ENCODE data around the gene RIN3.

RIN3 gene

DNA sequence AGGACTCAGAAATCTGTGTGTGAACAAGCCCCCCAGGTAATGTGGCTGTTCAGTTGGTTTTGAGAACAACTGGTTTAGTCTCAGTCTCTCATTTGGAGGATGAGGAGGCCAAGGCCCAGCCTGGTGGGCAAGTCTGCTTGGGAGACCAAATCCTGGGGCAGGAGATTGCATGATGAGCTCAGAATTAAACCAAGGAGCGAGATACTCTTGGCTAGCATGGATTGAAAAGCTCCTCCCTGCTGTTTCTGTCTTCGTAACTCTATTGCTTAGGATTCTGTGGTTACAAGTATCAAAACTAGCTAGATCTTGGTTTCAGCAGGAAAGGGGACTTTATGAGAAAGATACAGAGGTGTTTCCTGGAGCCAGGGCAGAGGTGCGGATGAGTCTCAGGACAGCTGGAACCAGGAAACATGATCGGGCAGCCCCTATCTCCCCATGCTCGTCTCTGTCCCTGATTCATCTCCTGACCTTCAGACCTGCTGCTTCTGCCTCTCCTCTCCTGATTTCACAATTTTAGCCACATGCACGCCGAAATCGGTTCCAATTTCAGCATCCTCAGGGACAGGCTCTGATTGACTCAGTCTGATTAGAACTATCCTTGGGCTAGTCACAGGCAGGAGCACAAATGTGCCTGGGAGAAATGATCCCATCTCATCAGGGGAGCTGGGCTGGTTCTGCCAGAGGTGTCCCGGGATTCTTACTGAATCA is 40.2 kb upstream of the RIN3 start:
- peaks cover 11% of the 10 kb centered on the region for H3K4me1 ChIP-seq (ENCODE audit: control insufficient read depth, insufficient read depth, low read length, poor library complexity, severe bottlenecking)
- no peaks in the 10 kb centered on the region for H3K36me3 ChIP-seq (ENCODE audit: control insufficient read depth, insufficient read depth, low read length)
- H3K27ac ChIP-seq (ENCODE audit: low read depth, low read length, severe bottlenecking), result no peak overlapping the region
- H3K4me3 ChIP-seq (ENCODE audit: extremely low read depth, insufficient read depth, low read length, poor library complexity, severe bottlenecking), result no peak overlapping the region
- H3K9me3 ChIP-seq (ENCODE audit: control insufficient read depth, low read length), result peaks cover 3% of the 10 kb centered on the region
- 86 to 87% methylated on average over 9 of the region's 9 CpGs for WGBS, 2 experiments (ENCODE audit: insufficient coverage in 2 of 2)

DNA sequence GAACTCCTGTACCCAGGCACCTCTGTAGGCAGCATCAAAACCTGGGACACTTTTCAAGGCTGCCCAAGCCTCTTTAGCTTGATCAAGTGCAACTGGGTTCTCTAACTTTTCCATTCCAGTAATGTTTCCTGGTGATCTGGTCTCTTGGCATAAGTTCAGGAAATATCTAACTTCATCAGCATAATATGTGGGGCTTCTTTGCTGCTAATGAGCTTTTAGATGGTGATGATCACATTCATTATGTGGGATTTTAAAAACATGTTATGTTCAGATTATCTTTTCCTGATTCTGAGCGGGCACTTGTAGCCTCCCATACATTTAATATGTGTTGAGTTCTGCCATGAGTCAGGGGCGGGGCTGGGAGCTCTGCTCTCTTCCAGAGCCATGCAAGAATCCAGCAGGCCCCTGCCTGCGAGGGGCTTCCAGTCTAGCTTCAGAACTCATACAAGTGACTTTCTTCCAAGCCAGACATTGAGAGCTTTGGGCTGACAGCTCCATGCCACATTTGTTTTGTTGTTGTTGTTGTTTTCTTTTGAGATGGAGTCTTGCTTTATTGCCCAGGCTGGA is 39.5 kb upstream of the RIN3 start:
- Histone ChIP-seq H3K27ac (ENCODE audit: low read depth, low read length, severe bottlenecking) (no peak overlapping the region), H3K9me3 (ENCODE audit: control insufficient read depth, low read length) (no peaks in the 10 kb centered on the region), H3K4me3 (ENCODE audit: extremely low read depth, insufficient read depth, low read length, poor library complexity, severe bottlenecking) (no peak overlapping the region), H3K4me1 (ENCODE audit: control insufficient read depth, insufficient read depth, low read length, poor library complexity, severe bottlenecking) (peaks cover 11% of the 10 kb centered on the region), H3K36me3 (ENCODE audit: control insufficient read depth, insufficient read depth, low read length) (no peaks in the 10 kb centered on the region)
- WGBS, 2 experiments (ENCODE audit: insufficient coverage in 2 of 2), result 90 to 92% methylated on average over 2 of the region's 3 CpGs

DNA sequence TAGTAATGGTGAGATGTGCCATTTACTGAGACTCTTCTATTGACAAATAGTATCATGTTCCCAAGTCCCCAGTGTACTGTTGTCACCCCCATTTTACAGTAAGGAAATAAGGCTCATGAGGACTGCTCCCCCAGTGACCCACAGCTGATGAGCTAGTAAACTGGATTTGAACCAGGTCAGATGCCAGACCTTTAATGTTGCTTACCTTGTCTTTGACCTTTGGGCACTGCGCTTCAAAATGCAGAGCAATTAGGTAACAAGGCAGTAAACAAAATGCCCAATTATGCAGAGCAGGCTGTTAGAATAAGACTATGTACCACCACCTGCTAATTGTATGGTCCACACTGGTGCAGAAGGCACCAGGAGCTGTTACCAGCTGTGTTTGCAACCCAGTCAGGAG is 38.5 kb upstream of the RIN3 start:
- 91% methylated on average over 1 of the region's 1 CpG for WGBS, 2 experiments (ENCODE audit: insufficient coverage in 2 of 2)
- peaks cover 11% of the 10 kb centered on the region for H3K4me1 ChIP-seq (ENCODE audit: control insufficient read depth, insufficient read depth, low read length, poor library complexity, severe bottlenecking)
- no peaks in the 10 kb centered on the region for H3K9me3 ChIP-seq (ENCODE audit: control insufficient read depth, low read length)
- no peaks in the 10 kb centered on the region for H3K36me3 ChIP-seq (ENCODE audit: control insufficient read depth, insufficient read depth, low read length)
- H3K4me3 ChIP-seq (ENCODE audit: extremely low read depth, insufficient read depth, low read length, poor library complexity, severe bottlenecking), result no peak overlapping the region
- no peak overlapping the region for H3K27ac ChIP-seq (ENCODE audit: low read depth, low read length, severe bottlenecking)

DNA sequence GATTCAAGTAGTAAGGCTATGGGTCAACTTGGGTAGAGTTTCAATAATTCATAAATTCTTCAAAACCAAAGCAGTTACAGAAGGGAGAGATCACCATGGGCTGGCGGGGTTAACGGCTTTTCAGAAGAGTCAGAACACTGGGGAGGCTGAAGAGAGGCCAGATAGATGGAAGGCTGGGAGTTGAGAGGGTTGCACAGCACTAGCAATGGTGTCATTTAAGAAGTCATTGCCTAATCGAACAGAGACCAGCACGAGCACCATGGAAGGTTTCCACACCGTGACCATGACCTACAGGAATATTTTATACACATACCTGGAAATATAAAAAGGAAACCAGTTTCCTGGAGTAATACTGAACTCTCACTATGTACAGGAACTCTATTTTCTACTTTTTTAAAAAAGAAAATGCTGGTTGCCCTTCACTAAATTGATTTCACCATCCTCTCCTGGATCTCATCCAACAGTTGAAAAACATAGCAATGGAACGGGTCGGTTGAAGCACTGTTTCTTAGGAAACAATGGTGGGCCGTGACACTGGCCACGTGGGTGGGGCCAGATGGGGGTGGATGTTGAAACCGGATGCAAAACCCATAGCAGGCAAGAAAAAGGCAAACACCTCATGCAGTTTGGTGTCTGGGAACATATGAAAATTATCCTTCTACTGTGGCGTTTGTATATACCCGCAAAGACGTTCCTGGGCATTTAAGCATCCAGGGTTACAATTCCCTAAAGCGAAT is 38.0 kb upstream of the RIN3 start:
- Histone ChIP-seq H3K4me1 (ENCODE audit: control insufficient read depth, insufficient read depth, low read length, poor library complexity, severe bottlenecking) (peaks cover 11% of the 10 kb centered on the region), H3K4me3 (ENCODE audit: extremely low read depth, insufficient read depth, low read length, poor library complexity, severe bottlenecking) (no peak overlapping the region), H3K36me3 (ENCODE audit: control insufficient read depth, insufficient read depth, low read length) (no peaks in the 10 kb centered on the region), H3K27ac (ENCODE audit: low read depth, low read length, severe bottlenecking) (no peak overlapping the region), H3K9me3 (ENCODE audit: control insufficient read depth, low read length) (no peaks in the 10 kb centered on the region)
- WGBS, 2 experiments (ENCODE audit: insufficient coverage in 2 of 2), result 94 to 97% methylated on average over 7 to 12 of the region's 14 CpGs

DNA sequence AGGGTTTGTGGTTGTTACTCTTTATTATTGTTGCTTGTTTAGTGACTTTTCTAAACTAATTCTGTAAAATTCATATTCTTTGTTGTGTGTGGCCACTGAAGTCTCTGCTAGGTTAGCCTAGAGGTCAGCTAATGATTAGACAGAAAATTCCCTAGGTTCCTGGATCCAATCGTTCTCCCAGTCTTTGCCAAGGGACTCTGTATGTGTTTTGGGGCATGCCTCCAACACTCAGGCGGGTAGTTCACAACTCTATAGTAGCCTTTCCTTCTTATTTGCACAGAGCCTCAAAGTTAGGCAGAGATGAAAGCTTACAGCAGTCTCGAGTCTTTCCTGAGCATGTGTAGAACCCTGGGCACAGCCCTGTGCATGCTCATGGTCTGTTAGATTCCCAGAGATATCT is 32.7 kb upstream of the RIN3 start:
- no peak overlapping the region for H3K27ac ChIP-seq (ENCODE audit: low read depth, low read length, severe bottlenecking)
- no peak overlapping the region for H3K4me3 ChIP-seq (ENCODE audit: extremely low read depth, insufficient read depth, low read length, poor library complexity, severe bottlenecking)

DNA sequence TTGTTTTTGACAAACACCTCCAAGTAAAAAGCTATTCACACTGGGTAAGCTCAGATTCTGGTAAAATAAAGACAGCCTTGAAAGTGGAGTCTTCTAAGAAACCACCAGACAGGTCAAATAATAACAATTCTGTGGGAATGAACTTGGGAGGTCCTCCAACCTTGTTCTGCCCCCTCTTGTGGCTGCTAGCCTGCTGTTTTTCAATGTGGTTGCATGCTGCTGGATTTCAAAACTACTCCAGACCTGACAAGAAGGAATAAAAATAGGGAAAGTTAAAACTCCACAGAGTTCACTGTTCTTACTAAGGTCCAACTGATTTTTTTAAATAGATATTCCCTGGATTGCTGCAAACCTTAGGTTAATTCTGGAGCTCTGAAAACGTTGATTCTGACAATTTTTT is 32.2 kb upstream of the RIN3 start:
- Histone ChIP-seq H3K27ac (ENCODE audit: low read depth, low read length, severe bottlenecking) (no peak overlapping the region), H3K4me3 (ENCODE audit: extremely low read depth, insufficient read depth, low read length, poor library complexity, severe bottlenecking) (no peak overlapping the region), H3K9me3 (ENCODE audit: control insufficient read depth, low read length) (no peaks in the 10 kb centered on the region), H3K36me3 (ENCODE audit: control insufficient read depth, insufficient read depth, low read length) (no peaks in the 10 kb centered on the region), H3K4me1 (ENCODE audit: control insufficient read depth, insufficient read depth, low read length, poor library complexity, severe bottlenecking) (no peaks in the 10 kb centered on the region)
- 60% methylated on average over 1 of the region's 1 CpG; no CpG with 5 or more reads in 1 of the 2 experiments for WGBS, 2 experiments (ENCODE audit: insufficient coverage in 2 of 2)

More for the DNA sequence above, 32.7 kb upstream of the RIN3 start:
- Histone ChIP-seq H3K9me3 (ENCODE audit: control insufficient read depth, low read length) (no peaks in the 10 kb centered on the region), H3K4me1 (ENCODE audit: control insufficient read depth, insufficient read depth, low read length, poor library complexity, severe bottlenecking) (no peaks in the 10 kb centered on the region), H3K36me3 (ENCODE audit: control insufficient read depth, insufficient read depth, low read length) (no peaks in the 10 kb centered on the region)
- 86 to 87% methylated on average over 3 of the region's 3 CpGs for WGBS, 2 experiments (ENCODE audit: insufficient coverage in 2 of 2)

DNA sequence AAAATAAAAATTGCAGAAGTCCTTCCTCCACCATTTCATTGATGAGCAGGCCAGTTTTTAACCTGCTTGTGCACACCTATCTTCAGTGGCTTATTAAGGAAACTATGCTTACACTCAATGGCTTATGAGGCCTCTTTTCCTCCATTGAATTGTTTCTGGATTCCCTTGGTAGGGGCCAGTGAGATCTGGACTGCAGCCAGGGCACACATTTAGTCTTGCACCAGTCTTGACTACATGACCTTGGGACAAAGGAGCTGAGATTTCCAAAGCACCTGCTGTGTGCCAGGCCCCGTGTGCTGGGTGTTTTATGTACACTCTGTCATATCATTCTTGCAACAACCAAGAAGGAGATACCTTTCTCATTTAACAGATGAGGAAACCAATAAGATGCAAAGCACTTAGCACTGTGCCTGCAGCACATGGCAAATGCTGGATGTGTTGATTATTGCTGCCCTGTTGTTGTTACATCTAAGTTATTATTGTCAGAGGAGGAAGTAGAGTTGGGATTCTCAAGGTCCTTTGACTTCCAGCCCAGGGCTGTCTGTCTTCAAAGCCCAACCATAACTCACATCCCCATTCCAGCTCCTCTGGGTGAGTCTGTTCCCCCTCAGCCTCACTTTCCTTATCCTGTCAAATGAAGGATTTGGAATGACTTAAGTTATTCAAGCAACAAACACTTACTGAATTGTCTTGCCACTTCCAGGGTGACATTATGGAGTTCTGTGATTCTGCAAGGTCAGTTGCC is 31.6 kb upstream of the RIN3 start:
- Histone ChIP-seq H3K4me3 (ENCODE audit: extremely low read depth, insufficient read depth, low read length, poor library complexity, severe bottlenecking) (no peak overlapping the region), H3K36me3 (ENCODE audit: control insufficient read depth, insufficient read depth, low read length) (no peaks in the 10 kb centered on the region), H3K9me3 (ENCODE audit: control insufficient read depth, low read length) (no peaks in the 10 kb centered on the region), H3K4me1 (ENCODE audit: control insufficient read depth, insufficient read depth, low read length, poor library complexity, severe bottlenecking) (no peaks in the 10 kb centered on the region), H3K27ac (ENCODE audit: low read depth, low read length, severe bottlenecking) (no peak overlapping the region)
- 86 to 100% methylated on average over 1 of the region's 1 CpG for WGBS, 2 experiments (ENCODE audit: insufficient coverage in 2 of 2)

DNA sequence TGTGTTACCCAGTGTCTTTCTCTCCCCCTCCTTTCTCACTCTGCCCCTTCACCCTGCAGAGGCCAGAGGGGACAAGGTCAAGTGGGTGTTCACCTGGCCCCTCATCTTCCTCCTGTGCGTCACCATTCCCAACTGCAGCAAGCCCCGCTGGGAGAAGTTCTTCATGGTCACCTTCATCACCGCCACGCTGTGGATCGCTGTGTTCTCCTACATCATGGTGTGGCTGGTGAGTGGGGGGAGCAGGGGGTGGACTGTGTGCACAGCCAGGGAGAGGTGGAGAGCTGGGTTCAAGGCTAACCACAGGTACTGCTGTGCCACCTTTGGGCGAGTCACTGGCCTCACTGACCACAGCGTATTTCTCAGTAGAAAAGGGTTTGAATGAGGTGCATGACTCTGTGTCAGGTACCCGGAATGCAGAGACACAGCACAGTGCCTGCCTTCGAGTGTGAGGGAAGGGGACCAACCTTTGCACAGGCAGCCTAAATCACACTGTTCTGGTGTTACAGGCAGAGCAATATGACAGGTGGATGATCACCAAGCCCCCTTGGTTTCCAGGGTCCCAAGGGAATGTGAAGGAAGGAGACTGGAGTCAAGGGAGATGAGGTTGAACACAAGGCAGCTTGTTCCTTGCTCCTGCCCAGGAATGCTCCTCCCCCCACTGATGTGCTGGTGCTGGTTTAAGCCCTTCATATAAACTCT is 30.8 kb upstream of the RIN3 start:
- Histone ChIP-seq H3K36me3 (ENCODE audit: control insufficient read depth, insufficient read depth, low read length) (no peaks in the 10 kb centered on the region), H3K4me3 (ENCODE audit: extremely low read depth, insufficient read depth, low read length, poor library complexity, severe bottlenecking) (no peak overlapping the region), H3K4me1 (ENCODE audit: control insufficient read depth, insufficient read depth, low read length, poor library complexity, severe bottlenecking) (peaks cover 2% of the 10 kb centered on the region), H3K27ac (ENCODE audit: low read depth, low read length, severe bottlenecking) (no peak overlapping the region), H3K9me3 (ENCODE audit: control insufficient read depth, low read length) (no peaks in the 10 kb centered on the region)
- WGBS, 2 experiments (ENCODE audit: insufficient coverage in 2 of 2), result 92 to 96% methylated on average over 8 to 9 of the region's 9 CpGs

DNA sequence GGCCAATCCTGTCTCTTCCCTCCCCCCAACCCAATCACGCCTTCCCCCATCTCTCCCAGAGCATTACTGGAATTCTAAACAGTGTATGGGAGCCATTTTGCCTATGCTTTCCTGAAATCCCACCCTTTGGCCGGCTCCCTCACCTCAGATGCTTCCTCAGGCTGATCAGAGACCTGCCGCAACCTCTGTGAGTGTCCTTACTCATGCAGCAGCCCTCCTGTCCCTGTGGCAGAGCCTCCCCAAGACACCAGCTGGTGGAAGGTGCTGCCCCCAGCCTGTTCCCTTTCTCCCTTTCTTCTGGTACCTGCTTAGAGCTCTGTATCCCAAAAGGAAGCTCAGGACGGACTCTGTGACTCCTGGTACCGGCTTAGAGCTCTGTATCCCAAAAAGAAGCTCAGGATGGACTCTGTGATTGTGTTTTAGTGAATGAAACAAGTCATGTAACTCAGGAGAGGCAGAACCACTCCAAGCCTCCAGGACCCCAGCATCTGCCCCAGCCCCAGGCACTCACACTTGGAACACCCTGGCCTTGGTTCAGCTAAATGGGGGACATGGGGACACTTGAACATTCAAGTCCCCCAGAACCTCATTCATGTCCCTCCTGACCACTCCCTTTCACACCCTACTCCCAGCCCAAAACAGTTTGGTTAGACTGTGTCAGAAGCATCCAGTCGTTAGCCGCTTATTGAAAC is 29.3 kb upstream of the RIN3 start:
- Histone ChIP-seq H3K36me3 (ENCODE audit: control insufficient read depth, insufficient read depth, low read length) (no peaks in the 10 kb centered on the region), H3K27ac (ENCODE audit: low read depth, low read length, severe bottlenecking) (no peak overlapping the region), H3K4me3 (ENCODE audit: extremely low read depth, insufficient read depth, low read length, poor library complexity, severe bottlenecking) (no peak overlapping the region), H3K4me1 (ENCODE audit: control insufficient read depth, insufficient read depth, low read length, poor library complexity, severe bottlenecking) (peaks cover 4% of the 10 kb centered on the region), H3K9me3 (ENCODE audit: control insufficient read depth, low read length) (no peaks in the 10 kb centered on the region)
- whole genome bisulfite sequencing, 2 experiments (ENCODE audit: insufficient coverage in 2 of 2), result 81 to 94% methylated on average over 5 of the region's 7 CpGs

DNA sequence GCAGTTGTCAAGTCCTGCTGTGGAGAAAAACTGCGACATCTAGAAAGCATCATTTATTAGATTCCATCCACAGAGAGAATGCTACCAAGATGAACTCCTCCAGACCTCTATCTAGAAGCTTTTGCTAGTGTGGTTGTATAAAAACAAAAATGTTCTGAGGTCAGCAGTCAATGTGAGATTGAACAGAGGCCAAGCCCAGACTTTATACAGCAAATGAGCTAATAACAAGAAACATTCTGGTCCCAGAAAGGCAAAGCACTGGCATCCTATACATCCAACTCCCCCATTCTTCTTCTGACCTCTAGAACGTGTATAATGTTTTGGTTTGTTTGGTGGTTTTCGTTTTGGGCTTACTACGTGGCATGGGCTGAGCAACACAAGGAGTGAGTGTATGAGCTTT is 26.7 kb upstream of the RIN3 start:
- Histone ChIP-seq H3K9me3 (ENCODE audit: control insufficient read depth, low read length) (no peaks in the 10 kb centered on the region), H3K4me3 (ENCODE audit: extremely low read depth, insufficient read depth, low read length, poor library complexity, severe bottlenecking) (no peak overlapping the region), H3K36me3 (ENCODE audit: control insufficient read depth, insufficient read depth, low read length) (no peaks in the 10 kb centered on the region), H3K27ac (ENCODE audit: low read depth, low read length, severe bottlenecking) (no peak overlapping the region), H3K4me1 (ENCODE audit: control insufficient read depth, insufficient read depth, low read length, poor library complexity, severe bottlenecking) (peaks cover 4% of the 10 kb centered on the region)
- WGBS, 2 experiments (ENCODE audit: insufficient coverage in 2 of 2), result 80 to 83% methylated on average over 1 to 2 of the region's 4 CpGs

Data from mesodermal cell (in vitro differentiated cells).